Duodenal mucosa (tissue), 2 donors: ENCODE results near the gene GRAMD4.
"Not testable (repeated sequence)": the region's sequence is repeated elsewhere in the genome, so short reads cannot be mapped to it uniquely, and the experiment has no call there.

Experiments used
- H3K27ac ChIP-seq: one replicate; pipeline ENCODE4 v1.7.0; 2013; ENCODE audit warnings: low read depth, low read length
- H3K27me3 ChIP-seq, 2 donors: one replicate each; pipeline ENCODE4 v1.7.0; 2013; ENCODE audit warnings: low read length in 2 of 2, control low read depth in 1 of 2; ENCODE audit not compliant: insufficient read depth in 2 of 2, control insufficient read depth in 1 of 2
- H3K36me3 ChIP-seq, 2 donors: one replicate each; pipeline ENCODE4 v1.7.0; 2013; ENCODE audit warnings: low read length in 2 of 2, control low read depth in 1 of 2; ENCODE audit not compliant: insufficient read depth in 2 of 2, control insufficient read depth in 1 of 2
- H3K4me1 ChIP-seq, 2 donors: one replicate each; pipeline ENCODE4 v1.7.0; 2013; ENCODE audit warnings: low read length in 2 of 2, control low read depth in 1 of 2; ENCODE audit not compliant: insufficient read depth in 2 of 2, control insufficient read depth in 1 of 2
- H3K4me3 ChIP-seq, 2 donors: one replicate each; pipeline ENCODE4 v1.7.0; 2013; ENCODE audit warnings: low read length in 2 of 2, low read depth in 1 of 2
- H3K9ac ChIP-seq, 2 donors: one replicate each; pipeline ENCODE4 v1.7.0; 2013; ENCODE audit warnings: low read length in 2 of 2, low read depth in 1 of 2
- H3K9me3 ChIP-seq, 2 donors: one replicate each; pipeline ENCODE4 v1.7.0; 2013; ENCODE audit warnings: low read length in 2 of 2, control low read depth in 1 of 2; ENCODE audit not compliant: control insufficient read depth in 1 of 2

GRAMD4 gene

DNA sequence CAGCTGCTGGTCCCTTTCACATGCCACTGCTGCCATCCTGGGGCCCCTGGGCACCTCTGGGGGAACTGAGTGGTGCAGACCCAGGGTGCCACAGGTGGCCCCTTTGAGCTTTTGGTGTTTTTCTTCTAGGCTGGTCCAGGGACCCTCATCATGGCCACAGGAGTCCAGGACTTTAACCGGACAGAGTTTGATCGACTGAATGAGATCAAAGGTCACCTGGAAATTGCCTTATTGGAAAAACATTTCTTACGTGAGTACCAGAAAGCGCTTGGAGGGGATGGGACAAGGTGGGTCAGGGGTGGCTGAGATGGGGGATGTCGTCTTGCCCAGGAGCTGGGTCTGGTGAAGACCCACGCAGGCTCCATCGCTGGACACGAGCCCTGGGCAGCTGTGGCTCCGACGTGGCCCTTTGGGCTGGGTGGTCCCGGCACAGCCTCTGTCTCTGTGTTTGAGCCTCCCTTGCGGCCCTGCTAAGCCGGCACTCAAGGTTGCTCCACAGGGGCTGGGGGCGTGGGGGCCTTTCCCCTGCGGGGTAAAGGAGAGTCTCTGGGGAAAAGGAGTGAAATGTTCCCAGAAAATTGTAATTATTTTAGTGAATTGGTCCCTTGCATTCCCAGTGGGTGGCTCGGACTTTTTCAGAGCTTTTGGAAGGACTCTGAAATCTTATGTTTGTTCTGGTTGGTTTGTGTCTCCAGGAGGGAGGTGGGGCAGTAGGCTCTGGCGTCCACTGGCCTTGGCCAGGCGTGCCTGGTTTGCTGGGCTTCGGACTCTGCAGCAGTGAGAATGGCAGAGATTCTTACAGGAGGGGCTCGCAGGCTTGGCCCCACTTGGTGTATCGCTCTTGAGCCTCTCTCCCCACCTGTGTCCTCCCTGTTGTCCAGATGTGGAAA, 17.8 kb downstream of the GRAMD4 start:
- Histone ChIP-seq H3K4me1 (peaks cover 20 to 33% of the 10 kb centered on the region in 2 donors), H3K9me3 (no peaks in the 10 kb centered on the region), H3K27me3 (no peaks in the 10 kb centered on the region), H3K27ac (no peak overlapping the region), H3K36me3 (peaks cover 4 to 31% of the 10 kb centered on the region in 2 donors), H3K9ac (no peak overlapping the region), H3K4me3 (no peak overlapping the region)

DNA sequence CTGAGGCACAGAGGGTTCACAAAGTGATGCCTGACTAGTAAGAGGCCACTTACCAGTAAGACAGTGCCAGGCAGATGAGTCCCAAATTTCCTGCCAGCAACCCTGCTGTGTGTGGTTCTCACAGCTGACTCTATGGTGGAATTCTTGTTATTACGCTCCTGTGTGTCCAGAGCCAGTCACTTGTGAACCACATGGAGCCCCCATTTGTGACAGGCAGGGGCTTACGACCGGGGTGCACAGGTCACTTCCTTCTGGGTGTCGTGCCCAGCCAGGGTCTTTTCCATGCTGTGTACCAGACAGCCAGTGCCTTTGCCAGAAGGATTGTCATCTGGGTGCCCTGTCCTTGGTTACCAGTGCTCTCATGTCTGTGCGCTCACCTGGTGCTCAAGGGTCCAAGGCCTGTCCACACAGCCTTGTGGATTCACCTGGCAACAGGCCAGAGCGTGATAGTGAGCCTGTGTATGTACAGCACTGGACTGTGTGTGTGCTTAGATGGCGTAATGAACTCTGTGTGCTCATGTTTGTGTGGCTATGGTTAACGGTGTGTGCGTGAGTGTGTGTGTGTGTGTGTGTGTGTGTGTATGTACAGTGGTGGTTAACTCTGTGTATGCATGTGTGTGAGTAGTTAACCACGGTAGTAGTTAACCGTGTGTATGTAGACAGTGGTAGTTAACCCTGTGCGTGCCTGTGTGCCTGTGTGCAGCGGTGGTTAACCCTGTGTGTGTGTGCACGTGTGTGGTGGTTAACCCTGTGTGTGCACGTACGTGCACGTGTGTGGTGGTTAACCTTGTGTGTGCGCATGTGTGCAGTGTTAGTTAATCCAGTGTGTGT, 18.6 kb downstream of the GRAMD4 start:
- H3K4me1 ChIP-seq: peaks cover 20 to 32% of the 10 kb centered on the region in 2 donors
- no peaks in the 10 kb centered on the region for H3K27me3 ChIP-seq
- peaks cover 4 to 28% of the 10 kb centered on the region in 2 donors for H3K36me3 ChIP-seq
- H3K27ac ChIP-seq: no peak overlapping the region
- H3K9me3 ChIP-seq: no peaks in the 10 kb centered on the region
- H3K9ac ChIP-seq: no peak overlapping the region
- no peak overlapping the region for H3K4me3 ChIP-seq

DNA sequence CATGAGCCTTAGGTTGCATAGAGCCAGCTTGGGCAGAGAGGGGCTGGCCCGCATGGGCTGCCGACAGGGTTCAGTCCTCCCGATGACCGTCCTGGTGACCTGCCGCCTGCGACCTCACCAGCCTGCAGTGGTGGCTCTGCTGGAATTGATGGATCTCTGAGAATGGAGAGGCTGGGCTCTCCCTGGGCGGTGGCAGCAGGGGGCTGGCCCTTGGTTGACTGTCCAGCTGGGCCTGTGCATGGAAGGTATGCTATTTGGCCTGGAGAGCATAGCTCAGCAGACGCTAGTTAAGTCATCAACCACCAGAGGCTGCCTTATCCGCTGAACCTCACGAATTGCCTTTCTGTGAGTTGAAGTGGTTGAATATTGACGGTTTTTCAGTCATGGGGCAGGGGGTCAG, 19.7 kb downstream of the GRAMD4 start:
- H3K27me3 ChIP-seq: no peaks in the 10 kb centered on the region
- H3K9ac ChIP-seq: no peak overlapping the region
- no peak overlapping the region for H3K4me3 ChIP-seq
- peaks cover 20 to 25% of the 10 kb centered on the region in 2 donors for H3K4me1 ChIP-seq
- H3K9me3 ChIP-seq: no peaks in the 10 kb centered on the region
- H3K36me3 ChIP-seq: peaks cover 4 to 28% of the 10 kb centered on the region in 2 donors
- no peak overlapping the region for H3K27ac ChIP-seq

DNA sequence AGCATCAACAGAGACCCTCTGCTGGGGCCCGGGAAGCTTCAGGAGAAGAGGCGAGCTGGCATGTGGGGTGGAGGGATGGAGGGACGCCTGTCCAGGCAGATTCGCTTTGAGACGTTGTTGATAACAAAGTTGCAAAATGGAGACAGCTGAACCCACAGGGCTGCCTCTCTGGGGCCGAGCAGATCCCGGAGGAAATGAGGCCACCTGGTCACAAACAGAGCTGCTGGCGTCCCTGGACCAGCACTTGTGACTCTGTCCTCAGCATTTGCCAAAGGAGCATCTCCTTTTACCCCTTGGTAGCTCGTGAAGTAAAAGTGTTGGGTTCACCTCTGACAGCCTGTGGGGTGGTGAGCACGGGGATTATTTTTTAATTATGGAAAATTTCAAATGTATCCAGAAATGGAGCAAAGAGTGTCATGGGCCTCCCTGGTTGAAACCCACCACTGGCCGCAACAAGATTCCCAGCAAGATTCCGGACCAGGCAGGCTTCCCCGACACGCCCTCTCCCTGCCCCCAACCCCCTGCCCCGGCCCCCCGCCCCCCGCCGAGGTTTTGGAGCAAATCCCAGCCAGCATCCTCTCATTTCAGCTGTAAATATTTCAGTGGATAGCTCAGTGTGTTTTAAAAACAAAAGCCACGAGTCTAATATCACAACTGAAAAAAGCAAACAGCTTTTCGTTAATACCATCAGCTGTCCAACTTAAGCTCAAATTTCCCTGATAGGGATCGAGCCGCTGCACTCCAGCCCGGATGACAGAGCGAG, 20.3 kb downstream of the GRAMD4 start:
- Histone ChIP-seq H3K36me3 (peaks cover 4 to 28% of the 10 kb centered on the region in 2 donors), H3K4me1 (peaks cover 23 to 31% of the 10 kb centered on the region in 2 donors), H3K9ac (no peak overlapping the region), H3K9me3 (no peaks in the 10 kb centered on the region), H3K4me3 (no peak overlapping the region), H3K27me3 (no peaks in the 10 kb centered on the region), H3K27ac (no peak overlapping the region)

DNA sequence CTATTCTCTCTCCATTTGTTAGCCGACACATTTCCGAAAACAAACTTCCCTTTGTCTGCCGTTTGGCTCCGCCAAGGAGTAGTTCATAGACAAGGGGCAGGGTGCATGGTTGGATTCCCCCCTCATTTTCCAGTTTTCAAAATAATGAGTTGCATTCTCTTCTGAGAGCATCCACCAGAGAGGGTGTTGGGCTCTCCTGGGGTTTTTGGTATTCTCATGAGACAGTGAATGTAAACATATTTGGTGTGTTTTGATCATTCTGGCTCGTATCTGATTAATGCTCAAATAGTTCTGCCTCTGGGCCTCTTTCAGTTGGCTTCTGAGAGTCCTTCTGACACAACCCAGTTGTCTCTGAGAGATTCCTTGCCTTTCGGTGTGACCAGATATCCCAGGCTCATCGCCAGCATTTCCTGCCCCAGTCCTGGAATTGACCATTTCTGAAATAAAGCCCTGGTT, 21.7 kb downstream of the GRAMD4 start:
- Histone ChIP-seq H3K36me3 (peaks cover 4 to 28% of the 10 kb centered on the region in 2 donors), H3K9me3 (no peaks in the 10 kb centered on the region), H3K27me3 (no peaks in the 10 kb centered on the region), H3K4me1 (peaks cover 31 to 41% of the 10 kb centered on the region in 2 donors), H3K27ac (no peak overlapping the region), H3K4me3 (no peak overlapping the region), H3K9ac (no peak overlapping the region)

DNA sequence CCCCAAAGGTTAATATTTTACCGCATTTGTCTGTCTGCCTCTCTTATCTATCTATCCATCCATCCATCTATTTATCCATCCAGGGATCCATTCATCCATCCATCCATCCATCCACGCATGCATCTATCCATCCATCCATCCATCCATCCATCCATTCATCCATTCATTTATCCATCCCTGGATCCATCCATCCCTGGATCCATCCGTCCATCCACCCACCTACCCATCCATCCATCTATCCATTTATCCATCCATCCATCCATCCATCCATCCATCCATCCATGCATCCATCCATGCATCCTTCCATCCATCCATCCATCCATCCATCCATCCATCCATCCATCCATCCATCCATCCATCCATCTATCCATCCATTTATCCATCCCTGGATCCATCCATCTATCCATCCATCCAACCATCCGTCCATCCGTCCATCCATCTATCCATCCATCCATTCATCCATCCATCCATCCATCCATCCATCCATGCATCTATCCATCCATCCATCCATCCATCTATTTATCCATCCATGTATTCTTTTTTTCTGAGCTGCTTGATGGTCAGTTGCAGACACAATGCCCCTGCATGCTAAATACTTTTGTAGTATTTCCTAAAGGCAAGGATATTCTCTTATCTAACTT, 22.8 kb downstream of the GRAMD4 start:
- H3K27ac ChIP-seq, H3K4me3 ChIP-seq, H3K9ac ChIP-seq, H3K27me3 ChIP-seq, H3K9me3 ChIP-seq: not testable (repeated sequence)
- peaks cover 4 to 28% of the 10 kb centered on the region in 2 donors for H3K36me3 ChIP-seq
- peaks cover 42 to 47% of the 10 kb centered on the region in 2 donors for H3K4me1 ChIP-seq

DNA sequence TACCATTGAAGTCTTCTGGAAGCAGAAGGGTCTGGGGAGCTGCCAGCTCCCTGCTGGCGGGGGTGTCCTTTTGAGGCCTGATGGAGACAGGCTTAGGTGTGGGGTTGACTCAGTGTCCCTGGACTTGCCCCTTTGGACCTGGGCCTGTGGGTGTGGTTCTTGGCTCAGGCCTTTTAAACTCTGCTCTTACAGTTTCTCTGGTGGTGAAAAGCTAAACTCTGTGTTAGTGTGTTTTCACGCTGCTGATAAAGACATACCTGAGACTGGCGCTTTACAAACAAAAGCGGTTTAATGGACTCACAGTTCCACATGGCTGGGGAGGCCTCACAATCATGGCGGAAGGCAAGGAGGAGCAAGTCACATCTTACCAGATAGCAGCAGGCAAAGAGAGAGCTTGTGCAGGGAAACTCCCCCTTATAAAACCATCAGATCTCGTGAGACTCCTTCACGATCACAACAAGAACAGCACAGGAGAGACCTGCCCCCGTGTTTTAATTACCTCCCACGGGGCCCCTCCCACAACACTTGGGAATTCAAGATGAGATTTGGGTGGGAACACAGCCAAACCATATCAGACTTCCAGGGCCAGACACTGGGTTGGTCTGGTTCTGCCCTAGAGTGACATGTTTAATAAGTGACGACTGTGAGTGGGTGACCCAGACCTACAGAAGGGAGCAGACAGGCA, 26.5 kb downstream of the GRAMD4 start:
- Histone ChIP-seq H3K4me3 (peak overlapping the region in 1 of 2 donors; percentile 36), H3K9ac (peak overlapping the region in 1 of 2 donors; percentile 38), H3K36me3 (peaks cover 0 to 4% of the 10 kb centered on the region in 2 donors), H3K27ac (peak overlapping the region; percentile 26), H3K9me3 (no peaks in the 10 kb centered on the region), H3K4me1 (peaks cover 42 to 52% of the 10 kb centered on the region in 2 donors), H3K27me3 (no peaks in the 10 kb centered on the region)

DNA sequence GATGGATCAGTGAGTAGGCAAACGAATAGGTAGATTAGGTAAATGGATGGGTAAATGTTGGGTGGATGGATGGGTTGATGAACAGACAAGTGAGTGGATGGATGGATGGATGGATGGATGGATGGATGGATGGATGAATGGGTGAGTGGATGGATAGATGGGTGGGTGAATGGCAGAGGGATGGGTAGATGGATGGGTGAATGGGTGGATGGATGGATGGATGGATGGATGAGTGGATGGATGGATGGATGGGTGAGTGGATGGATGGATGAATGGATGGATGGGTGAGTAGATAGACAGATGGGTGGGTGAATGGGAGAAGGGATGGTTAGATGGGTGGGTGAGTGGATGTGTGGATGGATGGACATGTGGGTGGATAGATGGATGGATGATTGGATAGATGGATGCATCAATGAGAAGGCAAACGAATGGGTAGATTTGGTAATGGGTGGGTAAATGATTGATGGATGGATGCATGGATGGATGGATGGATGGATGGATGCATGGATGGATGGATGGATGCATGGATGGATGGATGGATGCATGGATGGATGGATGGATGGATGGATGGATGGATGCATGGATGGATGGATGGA, 28.1 kb downstream of the GRAMD4 start:
- H3K27me3 ChIP-seq, H3K9ac ChIP-seq, H3K36me3 ChIP-seq, H3K4me3 ChIP-seq, H3K9me3 ChIP-seq, H3K27ac ChIP-seq: not testable (repeated sequence)
- peaks cover 56 to 68% of the 10 kb centered on the region in 2 donors for H3K4me1 ChIP-seq
